NCI-H510A (cell line): Measurements from ENCODE around the gene IZUMO2.
"Not testable (repeated sequence)": the region's sequence is repeated elsewhere in the genome, so short reads cannot be mapped to it uniquely, and the experiment has no call there.

Experiments
- DNase-seq: peaks from one replicate; lab custom pipeline; 2025; lab: John Stamatoyannopoulos, UW

The IZUMO2 gene

GRCh38 chr19:50135856-50136602, 27.1 kb downstream of the IZUMO2 start:
- not testable (repeated sequence) for DNase-seq

- not testable (repeated sequence) for DNase-seq
These were observed 28.0 kb downstream of the IZUMO2 start for GRCh38 chr19:50134777-50135719.

- not testable (repeated sequence) for DNase-seq
These were observed 29.3 kb downstream of the IZUMO2 start for GRCh38 chr19:50133518-50134492.

- DNase-seq, result not testable (repeated sequence)
These were observed 59.1 kb downstream of the IZUMO2 start for GRCh38 chr19:50104012-50104411.

- DNase-seq, result not testable (repeated sequence)
These were observed 59.7 kb downstream of the IZUMO2 start for GRCh38 chr19:50103405-50103804.
